Loucy (cell line): ENCODE results near the gene XIST.

Experiments used
- CTCF ChIP-seq: fragments of 200-600 bp; sonication (generic); conservative IDR thresholded peaks from 2 replicates; pipeline ENCODE4 v1.5.1; 2014; ENCODE audit warnings: mild to moderate bottlenecking, antibody characterized with exemption, low read length
- EZH2phosphoT487 ChIP-seq: fragments of 200-600 bp; IDR thresholded peaks from 2 replicates; pipeline ENCODE4 v1.6.1; 2018; ENCODE audit warnings: antibody characterized with exemption, mild to moderate bottlenecking, moderate library complexity, borderline replicate concordance

DNA sequence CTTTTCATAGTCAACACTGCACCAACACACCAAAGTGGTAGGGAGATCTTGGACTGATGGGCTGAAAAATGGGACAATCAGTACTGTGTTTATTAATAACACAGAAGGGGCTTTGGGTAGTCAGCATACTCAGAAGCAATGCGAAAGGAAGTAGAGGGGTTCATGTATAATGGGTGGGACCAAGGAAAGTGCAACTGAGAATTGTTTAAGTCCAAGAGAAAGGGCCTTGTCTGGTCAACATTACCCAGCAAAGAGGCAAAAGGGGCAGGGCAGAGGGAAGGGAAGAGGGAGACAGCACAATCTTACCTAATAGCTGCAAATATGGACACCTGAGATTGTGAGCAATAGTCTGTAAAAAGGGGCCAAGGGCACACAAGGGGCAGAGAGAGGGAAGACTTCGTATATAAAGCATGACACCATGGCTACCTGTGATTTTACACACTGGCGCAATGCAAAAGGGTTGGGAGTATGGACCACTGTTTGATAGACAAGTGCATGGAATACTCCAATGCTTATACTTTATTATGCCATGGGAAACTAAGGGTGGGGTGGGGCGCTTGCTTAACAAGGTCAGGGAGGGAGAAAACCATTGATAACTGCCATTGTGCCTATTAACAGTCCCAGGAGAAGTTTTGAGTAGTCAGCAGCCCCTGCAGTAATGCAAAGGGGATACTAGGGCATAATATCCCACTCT lies 9.8 kb downstream of the XIST start:
- TF ChIP-seq CTCF (no peak), EZH2phosphoT487 (no peak)
